CD1c-positive myeloid dendritic cell (primary cell): ENCODE results near the gene FN3KRP.
"Not testable (repeated sequence)": the region's sequence is repeated elsewhere in the genome, so short reads cannot be mapped to it uniquely, and the experiment has no call there.

Source experiments
- DNase-seq: peaks from one replicate; pipeline ENCODE4 v3.0.0-alpha.2; 2016; ENCODE audit errors: extremely low spot score

The FN3KRP gene

GRCh38 chr17:82743344-82744219 is 27.1 kb downstream of the FN3KRP start:
- DNase-seq = no peak

DNA sequence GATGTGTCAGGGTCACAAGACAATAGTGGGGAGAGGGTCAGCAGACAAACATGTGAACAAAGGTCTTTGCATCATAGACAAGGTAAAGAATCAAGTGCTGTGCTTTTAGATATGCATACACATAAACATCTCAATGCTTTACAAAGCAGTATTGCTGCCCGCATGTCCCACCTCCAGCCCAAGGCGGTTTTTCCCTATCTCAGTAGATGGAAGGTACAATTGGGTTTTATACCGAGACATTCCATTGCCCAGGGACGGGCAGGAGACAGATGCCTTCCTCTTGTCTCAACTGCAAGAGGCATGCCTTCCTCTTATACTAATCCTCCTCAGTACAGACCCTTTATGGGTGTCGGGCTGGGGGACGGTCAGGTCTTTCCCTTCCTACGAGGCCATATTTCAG is 28.2 kb downstream of the FN3KRP start:
- DNase-seq = not testable (repeated sequence)

DNA sequence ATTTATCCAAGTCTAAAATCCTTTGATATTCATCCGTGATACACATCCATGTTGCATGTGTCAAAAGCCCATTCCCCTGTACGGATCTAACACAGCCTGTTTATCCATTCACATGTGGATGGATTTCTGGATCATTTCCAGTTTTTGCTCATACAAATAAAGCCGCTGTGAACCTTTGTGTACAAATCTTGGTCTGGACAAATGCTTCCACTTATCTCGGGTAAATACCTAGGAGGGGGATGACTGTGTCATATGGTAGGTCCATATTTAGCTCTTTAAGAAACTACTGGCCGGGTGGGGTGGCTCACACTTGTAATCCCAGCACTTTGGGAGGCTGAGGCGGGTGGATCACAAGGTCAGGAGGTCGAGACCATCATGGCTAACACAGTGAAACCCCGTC is 29.0 kb downstream of the FN3KRP start:
- no peak for DNase-seq

- no peak for DNase-seq
Measured at GRCh38 chr17:82748756-82749155, 32.2 kb downstream of the FN3KRP start.

GRCh38 chr17:82750241-82750908 is 33.9 kb downstream of the FN3KRP start:
- no peak for DNase-seq

DNA sequence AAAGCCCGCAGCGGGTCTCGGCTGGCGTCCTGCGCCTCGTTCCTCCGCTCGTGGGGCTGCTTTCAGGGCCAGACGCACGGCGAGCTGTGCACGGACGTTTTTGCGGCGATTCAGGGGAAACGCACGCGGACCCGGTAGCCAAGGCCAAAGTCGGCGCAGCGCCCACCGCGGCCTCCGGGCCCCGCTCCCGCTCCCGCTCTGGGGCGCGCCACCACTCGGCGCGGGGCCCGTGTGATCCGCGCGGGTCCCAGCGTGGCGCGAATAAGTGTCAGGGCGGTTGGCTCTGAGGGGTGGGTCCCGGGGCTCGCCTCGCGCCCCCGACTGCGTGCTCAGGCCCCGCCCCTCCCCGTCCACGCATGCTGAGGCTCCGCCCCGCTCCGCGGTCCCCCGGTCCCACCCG is 34.7 kb downstream of the FN3KRP start:
- no peak for DNase-seq

DNA sequence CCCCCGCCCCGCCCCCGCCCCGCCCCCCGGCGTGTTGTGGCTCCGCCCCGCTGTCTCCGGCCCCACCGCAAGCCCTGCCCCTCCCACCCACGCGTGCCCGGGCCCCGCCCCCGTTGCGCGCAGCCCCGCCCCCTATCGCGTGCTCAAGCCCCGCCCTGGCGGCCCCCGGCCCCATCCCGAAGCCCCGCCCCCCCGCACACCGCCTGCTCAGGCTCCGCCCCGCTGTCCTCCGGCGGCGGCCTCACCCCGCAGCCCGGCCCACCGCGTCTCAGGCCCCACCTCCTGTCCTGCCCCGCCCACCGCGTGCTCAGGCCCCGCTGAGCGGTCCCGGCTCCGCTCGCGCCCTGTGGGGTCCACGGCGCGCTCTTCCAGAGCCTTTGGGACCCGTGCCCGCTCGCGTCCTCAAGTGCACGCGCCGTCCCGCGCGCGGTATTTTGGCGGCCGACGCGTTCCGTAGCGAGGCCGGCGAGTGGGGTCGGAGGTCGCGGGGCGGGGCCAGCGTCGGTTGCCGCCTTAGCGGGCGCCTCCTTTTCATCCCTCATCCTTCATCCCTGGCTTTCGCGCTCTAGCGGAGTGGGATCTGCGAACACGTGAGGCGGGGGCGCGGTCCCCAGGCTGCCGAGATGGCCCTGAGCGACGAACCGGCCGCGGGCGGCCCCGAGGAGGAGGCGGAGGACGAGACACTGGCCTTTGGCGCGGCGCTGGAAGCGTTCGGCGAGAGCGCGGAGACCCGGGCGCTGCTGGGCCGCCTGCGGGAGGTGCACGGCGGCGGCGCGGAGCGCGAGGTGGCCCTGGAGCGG is 35.3 kb downstream of the FN3KRP start, which contains the start of gene TBCD:
TBCD (plus strand) TSS at position 495 of the 800 bp plus-strand sequence; CDS start at position 624, 129 bp downstream.
- peak; percentile 91 for DNase-seq

- DNase-seq = peak; percentile 33
Measured at GRCh38 chr17:82752371-82753200, 36.1 kb downstream of the FN3KRP start.

GRCh38 chr17:82753201-82753464 is 36.6 kb downstream of the FN3KRP start:
- DNase-seq = no peak

DNA sequence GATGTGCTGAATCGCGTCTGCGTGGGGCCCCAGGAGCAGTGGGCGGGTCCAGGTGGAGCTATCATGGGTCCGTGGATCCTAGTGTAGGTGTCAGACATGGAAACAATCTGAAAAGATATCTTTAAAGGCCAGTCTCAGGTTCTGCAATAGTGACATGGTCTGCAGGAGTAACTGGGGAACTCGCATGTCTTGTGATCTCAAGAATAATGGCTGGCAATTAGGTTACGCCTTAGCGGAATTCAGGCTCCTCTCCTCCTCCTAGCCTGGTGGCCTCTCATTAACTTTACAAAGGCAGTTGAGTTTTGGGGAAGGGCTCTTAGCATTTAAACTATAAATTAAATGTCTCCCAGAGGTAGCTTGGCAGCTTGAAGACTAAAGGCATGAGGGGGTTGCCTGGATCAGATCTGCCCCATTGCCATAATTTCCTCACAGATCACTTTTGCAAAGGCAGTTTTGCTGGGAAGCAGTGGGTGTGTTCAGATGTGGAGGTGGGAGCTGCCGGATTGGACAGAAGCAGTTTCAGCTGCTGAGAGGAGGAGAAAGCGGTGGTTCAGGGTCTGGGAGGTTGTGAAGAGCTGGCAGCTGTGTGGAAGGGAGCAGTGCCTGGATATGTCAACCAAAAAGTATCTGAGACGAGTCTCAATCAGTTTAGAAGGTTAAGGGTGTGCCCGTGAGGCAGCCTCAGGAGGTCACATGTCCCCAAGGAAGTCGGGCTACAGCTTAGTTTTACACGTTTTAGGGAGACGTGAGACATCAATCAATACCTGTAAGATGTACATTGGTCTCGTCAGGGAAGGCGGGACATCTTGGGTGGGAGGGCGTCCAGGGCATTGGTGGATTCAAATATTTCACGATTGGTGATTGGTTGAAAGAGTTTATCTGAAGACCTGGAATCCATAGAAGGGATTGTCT is 38.0 kb downstream of the FN3KRP start:
- no peak for DNase-seq

- DNase-seq = no peak
Measured at GRCh38 chr17:82756166-82756565, 39.7 kb downstream of the FN3KRP start.

- no peak for DNase-seq
Measured at GRCh38 chr17:82765371-82765770, 48.9 kb downstream of the FN3KRP start.

DNA sequence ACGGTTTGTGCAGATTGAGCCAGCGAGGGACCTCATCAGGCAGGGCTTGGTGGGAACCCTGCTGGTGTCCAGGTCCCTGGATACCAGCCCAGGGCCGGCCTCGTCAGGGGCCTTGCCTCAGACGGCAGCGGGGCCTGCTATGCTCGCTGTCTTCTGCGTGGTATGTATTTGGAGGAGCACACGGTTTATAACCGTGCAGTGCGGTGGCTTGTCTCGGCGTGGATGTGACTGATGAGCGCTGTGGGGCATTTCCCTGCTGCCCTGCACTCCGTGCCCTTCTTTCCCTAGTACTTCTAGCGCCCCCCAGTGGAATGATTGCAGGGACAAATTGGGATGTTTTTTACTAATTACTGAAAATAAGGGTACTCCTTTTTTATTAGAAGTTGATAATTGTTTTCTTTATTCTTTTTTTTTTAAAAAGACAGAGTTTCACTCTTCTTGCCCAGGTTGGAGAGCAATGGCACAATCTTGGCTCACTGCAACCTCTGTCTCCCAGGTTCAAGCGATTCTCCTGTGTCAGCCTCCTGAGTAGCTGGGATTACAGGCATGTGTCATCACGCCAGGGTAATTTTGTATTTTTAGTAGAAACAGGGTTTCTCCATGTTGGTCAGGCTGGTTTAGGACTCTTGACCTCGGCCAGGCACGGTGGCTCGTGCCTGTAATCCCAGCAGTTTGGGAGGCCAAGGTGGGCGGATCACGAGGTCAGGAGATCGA is 50.7 kb downstream of the FN3KRP start:
- peak; percentile 62 for DNase-seq

GRCh38 chr17:82769041-82769440 is 52.5 kb downstream of the FN3KRP start:
- no peak for DNase-seq

- no peak for DNase-seq
Measured at GRCh38 chr17:82772026-82772425, 55.5 kb downstream of the FN3KRP start.

DNA sequence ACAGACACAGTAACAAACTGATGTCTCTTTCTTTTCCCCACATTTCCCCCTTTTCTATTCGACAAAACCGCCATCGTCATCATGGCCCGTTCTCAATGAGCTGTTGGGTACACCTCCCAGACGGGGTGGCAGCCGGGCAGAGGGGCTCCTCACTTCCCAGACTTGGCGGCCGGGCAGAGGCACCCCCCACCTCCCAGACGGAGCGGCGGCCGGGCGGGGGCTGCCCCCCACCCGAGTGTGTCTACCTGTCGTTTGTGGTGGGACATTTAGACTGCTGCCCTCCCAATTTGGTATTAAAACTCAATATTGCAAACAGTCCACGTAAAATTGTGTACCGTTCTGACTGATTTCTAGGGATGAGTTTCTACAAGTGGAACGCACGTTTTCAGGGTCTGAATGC is 58.0 kb downstream of the FN3KRP start:
- DNase-seq = not testable (repeated sequence)

GRCh38 chr17:82775001-82775823 is 58.7 kb downstream of the FN3KRP start:
- peak; percentile 50 for DNase-seq

GRCh38 chr17:82776454-82776853 is 59.9 kb downstream of the FN3KRP start:
- no peak for DNase-seq
